ENCODE results near the gene PPFIA2.
A peak's percentile ranks its signal among the peaks of the same experiment; 100 is the strongest.

Gene PPFIA2

DNA sequence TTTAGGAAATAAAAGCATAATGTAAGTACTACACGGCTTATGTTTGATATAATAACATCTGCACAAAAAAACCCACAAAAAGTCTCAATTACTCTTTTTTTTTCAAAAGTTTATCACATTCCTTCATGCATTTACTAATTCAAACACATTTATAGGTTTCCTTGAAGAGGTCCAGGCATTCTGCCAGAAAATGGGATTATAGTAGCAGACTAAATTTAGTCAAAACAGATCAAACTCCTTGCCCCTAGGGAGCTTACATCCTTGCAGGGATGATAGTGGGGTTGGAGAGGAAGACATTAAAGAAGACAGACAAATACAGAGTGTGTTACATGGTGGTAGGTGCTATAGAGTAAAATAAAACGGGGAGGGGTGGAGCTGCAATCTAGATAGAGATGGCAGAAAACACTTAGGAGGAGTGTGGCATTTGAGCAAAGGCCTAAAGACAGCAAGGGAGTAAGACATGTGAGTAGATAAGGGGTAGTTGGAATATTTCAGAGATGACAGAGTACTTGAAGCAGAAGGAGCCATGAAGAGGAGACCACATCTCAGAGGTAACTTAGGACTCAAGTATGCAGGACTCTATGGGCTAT is 266.9 kb downstream of the PPFIA2 start:
- DNase-seq (ENCODE audit: low read depth, low spot score), result no peak
- H3K4me3 ChIP-seq (ENCODE audit: low read length), result no peak overlapping the region

DNA sequence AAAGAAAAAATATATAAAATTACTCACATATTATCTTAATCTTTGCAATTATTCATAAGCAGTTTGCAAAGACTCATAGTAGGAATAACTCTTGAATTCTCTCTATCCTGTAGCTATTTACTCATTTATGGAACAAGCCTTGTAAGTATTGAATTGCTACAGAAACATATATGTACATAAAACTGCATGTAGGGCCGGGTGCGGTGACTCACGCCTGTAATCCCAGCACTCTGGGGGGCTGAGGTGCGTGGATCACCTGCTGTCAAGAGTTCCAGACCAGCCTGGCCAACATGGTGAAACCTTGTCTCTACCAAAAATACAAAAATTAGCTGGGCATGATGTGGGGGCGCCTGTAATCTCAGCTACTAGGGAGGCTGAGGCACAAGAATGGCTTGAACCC is 286.2 kb downstream of the PPFIA2 start:
- H3K4me3 ChIP-seq (ENCODE audit: low read length), result no peak overlapping the region
- DNase-seq (ENCODE audit: low read depth, low spot score), result no peak

DNA sequence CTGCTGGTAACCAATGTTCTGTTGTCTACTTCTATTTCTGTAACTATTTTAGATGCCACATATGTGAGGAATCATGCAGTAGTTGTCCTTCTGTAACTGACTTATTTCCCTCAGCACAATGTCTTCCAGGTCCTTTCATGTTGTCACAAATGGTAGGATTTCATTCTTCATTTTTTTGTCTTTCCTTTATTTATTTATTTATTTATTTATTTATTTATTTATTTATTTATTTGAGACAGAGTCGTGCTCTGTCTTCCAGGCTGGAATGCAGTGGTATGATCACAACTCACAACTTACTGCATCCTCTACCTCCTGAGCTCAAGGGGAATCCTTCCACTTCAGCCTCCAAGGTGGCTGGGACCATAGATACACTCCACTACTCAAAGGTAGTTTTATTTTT is 288.2 kb downstream of the PPFIA2 start:
- DNase-seq (ENCODE audit: low read depth, low spot score), result no peak
- no peak overlapping the region for H3K4me3 ChIP-seq (ENCODE audit: low read length)

DNA sequence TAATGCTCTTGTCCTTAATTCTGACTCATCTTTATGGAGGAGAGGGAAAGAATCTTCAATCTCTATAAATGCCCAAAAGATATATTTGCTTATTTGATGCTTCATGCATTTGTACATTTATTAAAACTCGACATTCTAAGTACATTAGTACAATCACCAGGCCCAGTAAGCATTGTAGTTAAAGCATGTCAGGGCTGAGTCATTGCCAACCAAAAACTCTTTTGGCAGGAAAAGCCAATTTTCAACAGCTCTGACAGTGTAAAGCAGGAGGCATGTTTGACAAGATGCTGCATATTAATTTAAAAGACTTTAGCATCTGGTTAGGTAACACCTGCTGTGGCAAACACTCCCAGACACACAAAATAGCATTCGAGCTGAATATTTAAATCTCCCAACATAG is 290.9 kb downstream of the PPFIA2 start:
- H3K4me3 ChIP-seq (ENCODE audit: low read length), result no peak overlapping the region
- DNase-seq (ENCODE audit: low read depth, low spot score), result no peak

DNA sequence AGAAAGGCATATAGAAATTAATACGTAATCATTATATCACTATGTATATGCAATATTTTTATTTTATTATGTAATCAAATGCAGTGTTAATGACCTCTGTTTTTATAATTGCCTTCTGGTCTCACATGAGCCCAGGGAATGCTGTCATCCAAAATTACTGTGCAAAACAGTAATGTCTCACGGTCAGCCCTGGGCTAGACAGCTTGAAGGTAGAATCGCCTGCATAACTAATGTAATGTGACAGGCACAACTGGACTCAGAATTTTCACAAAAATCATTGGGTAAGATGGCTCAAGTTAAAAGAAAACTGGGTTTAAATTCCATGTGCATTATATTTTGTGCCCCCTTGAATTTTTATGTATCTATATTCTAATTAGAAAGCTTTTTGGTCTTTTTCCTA is 293.3 kb downstream of the PPFIA2 start:
- DNase-seq (ENCODE audit: low read depth, low spot score), result no peak
- no peak overlapping the region for H3K4me3 ChIP-seq (ENCODE audit: low read length)

DNA sequence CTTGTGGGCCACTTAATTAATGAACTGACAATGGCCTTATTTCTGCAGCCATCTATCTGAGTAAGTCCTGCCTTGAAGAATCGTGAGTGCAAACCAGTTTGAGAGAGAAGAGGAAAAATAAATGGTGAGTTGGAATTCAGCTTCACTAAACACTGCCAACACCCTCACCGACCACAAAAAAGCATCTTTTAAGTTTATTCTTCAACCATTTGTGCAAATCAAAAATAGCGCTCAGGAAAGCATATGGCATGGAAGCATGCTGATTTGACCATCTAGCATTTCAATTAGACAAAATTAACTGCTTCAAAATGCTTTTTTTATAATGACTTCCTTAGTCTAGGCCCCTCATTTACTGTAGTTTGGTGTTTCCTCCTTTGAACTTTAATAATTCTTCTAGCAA is 294.0 kb downstream of the PPFIA2 start:
- no peak for DNase-seq (ENCODE audit: low read depth, low spot score)
- H3K4me3 ChIP-seq (ENCODE audit: low read length), result no peak overlapping the region

DNA sequence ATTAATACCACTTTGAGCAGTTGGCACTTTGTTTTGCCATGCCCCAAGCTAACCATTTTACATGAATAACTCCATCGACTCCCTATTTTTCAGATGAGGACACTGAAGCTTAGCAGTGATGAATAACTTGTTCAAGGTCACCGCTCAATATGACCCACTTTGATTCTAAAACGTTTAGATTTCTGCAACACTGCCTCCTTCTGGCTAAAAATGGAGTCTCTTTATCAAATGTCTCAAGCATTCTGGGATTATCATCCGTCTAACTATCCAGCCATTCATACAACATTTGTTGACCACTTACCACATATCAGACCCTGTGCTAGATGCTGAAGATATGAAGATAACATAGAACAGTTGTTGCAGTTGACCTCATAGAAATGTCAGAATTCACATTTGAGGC is 298.0 kb downstream of the PPFIA2 start:
- no peak for DNase-seq (ENCODE audit: low read depth, low spot score)
- no peak overlapping the region for H3K4me3 ChIP-seq (ENCODE audit: low read length)

DNA sequence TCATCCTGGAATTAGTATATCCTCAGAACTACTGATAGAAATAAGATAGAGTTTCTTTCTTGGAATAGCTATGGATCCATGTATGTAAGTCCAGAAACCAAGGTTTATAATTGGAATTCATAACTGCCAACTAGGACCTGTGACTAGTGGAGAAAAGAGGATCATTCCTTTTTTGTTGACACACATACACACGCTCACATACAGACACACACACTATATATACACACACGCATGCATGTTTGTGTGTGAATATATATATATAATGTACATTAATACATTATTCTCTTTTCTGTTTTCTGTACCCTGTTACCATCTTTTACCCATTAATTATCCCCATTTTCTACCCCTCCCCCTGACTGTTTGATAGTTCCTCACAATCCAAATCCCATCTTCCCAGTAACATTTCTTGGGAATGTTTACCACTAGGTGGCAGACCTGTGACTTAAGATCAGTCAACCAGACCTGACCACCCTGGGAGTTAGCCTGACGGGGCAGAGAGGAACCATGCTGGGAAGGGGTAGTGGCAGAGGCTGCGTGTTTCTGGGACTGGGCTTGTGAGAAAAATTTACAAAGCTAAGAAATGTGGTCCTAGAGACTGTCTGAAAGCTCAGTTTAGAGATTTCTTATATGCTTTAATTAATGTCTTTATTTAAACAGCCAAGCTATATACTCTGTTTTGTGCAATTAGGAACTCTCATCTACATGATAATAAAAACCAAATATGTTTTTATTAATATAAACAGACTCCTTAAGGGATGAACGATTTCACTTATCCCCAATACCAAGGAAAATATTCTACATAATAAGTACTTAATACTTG is 308.0 kb downstream of the PPFIA2 start:
- peak; percentile 18 for DNase-seq (ENCODE audit: low read depth, low spot score)
- H3K4me3 ChIP-seq (ENCODE audit: low read length), result no peak overlapping the region

DNA sequence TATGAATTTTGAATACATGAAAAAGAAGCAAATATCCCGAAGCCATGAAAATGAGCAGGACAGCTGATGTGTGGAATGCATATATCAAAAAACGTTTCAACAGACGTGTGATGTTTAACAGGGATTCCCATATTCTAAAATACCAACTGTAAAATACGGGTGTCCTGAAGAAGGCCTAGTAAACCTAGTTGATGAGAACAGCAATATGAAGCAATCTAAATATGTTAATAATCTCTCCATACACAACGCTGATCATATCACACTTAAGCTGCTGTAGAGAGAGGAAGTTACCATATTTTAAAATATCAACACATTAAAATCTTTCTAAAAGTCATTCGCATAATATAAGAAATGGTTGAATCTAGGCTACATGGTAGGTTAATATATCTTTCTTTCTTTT is 317.5 kb downstream of the PPFIA2 start:
- no peak for DNase-seq (ENCODE audit: low read depth, low spot score)
- no peak overlapping the region for H3K4me3 ChIP-seq (ENCODE audit: low read length)

DNA sequence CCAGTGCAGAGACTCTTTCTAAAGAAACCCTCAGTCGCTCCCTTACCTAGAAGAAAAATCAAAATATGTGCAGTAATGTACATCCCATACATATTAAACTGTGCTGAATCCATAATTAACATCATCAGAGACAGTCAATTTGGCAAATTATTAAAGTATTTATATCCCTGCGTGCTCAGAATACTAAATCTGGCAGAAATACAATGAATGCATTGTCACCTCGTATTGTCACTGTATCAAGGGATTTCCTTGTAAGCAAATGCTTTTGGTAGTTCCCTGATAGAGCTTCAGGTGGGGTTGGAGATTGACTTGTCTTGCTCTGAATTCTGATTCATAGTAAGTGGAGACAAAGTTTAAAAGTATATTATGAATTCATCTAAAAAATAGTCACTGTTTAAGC is 319.1 kb downstream of the PPFIA2 start:
- no peak overlapping the region for H3K4me3 ChIP-seq (ENCODE audit: low read length)
- no peak for DNase-seq (ENCODE audit: low read depth, low spot score)

DNA sequence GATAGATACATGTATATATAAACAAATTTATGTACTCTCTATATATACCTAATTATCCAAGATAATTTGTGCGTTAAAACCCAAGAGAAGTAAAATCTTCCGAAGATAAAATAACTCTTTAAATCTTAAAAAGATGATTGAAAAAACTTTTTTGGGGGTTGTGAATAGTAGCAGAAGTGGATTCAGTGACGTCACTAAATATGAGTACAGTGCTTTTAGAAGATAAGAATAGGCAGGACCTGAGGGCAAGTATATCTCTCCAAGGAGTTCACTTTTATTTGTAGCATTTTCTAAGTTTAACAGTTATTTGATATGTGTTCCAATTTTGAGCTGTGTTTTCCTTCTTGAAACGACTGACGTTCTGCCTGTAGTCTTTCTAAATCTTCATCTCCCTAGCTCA is 319.8 kb downstream of the PPFIA2 start:
- DNase-seq (ENCODE audit: low read depth, low spot score), result no peak
- H3K4me3 ChIP-seq (ENCODE audit: low read length), result no peak overlapping the region

DNA sequence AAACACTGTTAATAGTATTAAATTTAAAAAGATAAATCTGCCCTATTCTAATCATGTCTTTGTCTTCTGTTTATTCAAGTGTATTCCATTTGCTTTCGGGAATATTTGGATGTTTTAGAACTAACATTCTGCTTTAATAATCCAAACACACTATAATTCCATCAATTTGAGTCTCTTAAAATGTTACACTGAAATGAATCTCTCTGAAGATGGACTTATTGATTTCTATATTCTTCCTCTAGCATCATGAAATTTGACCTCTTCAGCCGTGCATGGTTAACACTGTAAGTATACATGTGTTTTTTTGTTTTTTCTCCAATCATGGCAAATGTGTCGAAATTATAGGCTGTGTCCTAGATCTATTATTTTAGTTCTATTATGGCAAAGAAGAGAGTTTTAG is 342.1 kb downstream of the PPFIA2 start:
- H3K4me3 ChIP-seq (ENCODE audit: low read length), result no peak overlapping the region
- DNase-seq (ENCODE audit: low read depth, low spot score), result no peak

DNA sequence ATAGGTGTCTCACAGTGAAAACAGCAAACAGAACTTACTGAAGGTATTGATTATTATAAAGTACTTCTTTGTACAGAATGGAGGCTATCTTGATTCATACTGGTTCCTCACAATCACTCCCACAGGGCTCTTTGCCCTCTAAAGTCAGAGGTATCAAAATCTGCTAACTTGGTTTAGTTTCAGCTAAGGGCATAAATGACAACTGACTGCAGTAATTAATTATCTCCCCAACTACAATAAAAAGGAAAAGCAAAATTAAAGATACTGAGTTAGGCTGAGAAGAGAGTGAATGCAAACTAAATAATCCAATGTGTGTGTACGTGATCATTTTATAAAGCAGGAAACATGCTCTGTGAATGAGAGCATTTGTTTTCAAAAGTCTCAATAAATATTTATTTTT is 342.6 kb downstream of the PPFIA2 start:
- DNase-seq (ENCODE audit: low read depth, low spot score), result no peak

DNA sequence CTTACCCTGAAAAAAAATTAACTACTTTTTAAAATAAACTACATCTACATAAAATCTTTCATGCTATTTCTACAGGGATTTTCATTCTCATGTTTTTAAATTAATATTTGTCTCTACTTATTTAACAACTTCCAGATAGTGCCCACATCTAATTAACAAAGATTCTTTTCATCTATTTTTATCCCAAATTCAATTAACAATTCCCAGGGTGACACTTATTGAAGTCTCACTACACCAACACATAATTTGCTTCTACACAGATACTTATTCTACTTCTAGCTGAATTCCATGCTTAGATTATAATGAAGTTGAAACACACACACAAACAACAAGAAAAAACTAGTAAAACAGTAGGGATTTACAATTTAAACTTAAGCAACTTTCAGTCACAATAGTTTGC is 344.7 kb downstream of the PPFIA2 start:
- no peak overlapping the region for H3K4me3 ChIP-seq (ENCODE audit: low read length)
- DNase-seq (ENCODE audit: low read depth, low spot score), result no peak

More for the DNA sequence above, 342.6 kb downstream of the PPFIA2 start:
- H3K4me3 ChIP-seq (ENCODE audit: low read length), result no peak overlapping the region

DNA sequence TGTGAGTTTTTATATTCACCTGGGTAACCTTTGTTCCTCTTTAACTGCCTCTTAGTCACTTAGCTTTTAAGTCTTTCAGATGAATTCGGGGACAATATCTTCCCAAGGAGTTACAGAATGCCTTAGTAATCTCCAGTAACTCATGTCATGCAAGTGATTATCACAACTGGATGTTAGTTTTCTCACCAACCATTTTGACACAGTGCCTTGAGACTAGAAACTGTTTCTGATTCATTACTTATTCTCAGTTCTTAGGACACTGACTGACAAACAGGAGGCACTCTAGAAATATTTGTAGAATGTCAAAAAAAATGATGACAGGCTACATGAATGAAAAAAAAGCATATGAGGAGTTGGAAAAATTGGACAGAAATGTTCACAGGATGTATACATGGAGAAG is 346.2 kb downstream of the PPFIA2 start:
- no peak overlapping the region for H3K4me3 ChIP-seq (ENCODE audit: low read length)
- DNase-seq (ENCODE audit: low read depth, low spot score), result no peak

DNA sequence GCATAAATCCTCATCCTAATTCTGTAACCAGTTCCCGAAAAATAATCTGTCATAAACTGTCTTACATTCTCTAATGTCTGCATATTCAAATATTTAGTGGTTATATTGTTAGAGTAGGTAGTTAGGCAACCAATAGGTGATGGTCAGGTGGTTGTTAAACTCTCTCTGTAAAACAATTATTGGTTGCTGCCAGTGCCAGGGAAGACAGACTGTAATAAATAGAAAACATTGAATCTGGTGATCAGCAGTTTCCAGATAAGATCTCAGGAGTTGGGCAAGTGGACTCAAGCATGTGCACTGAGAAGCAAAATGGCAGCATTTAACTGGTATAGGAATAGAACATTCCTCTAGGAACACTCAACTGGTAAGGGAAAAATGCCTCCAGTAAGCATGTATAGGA is 355.8 kb downstream of the PPFIA2 start:
- DNase-seq (ENCODE audit: low read depth, low spot score), result no peak
- H3K4me3 ChIP-seq (ENCODE audit: low read length), result no peak overlapping the region

DNA sequence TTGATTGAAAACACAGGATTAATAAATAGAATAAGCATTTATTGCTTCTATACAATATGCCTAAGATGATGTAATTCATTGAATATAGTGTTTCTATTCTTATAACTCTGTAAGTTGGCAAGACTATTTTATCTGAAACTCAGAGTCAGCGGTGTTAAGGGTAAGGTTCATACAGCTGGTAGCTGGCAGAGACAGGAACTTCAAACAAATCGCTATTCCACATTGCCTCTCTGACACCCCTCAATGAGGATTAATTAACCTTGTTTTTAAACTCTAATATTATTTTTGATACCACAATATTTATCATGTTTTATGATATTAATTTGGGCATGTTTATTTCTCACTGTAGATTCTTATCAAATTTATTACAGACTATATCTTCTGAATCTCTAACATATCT is 357.9 kb downstream of the PPFIA2 start:
- DNase-seq (ENCODE audit: low read depth, low spot score), result no peak
- no peak overlapping the region for H3K4me3 ChIP-seq (ENCODE audit: low read length)

DNA sequence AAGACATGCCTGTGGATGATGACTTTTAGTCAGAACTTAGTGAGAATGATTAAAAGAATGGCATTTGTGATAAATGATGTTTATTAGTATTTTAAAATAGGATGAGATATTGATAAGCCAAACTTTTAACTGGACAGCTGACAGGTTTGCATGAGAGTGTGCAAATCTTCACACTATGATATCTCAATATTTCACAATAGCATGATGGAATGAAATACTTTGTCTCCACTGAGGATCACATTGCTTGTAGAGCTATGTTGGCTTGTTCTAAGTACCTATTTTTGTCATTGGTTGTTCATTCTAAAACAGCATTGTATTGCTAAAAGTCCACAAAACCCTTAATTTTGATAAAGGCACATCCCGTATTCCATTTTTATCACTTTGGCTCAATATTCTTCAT is 359.1 kb downstream of the PPFIA2 start:
- DNase-seq (ENCODE audit: low read depth, low spot score), result no peak

DNA sequence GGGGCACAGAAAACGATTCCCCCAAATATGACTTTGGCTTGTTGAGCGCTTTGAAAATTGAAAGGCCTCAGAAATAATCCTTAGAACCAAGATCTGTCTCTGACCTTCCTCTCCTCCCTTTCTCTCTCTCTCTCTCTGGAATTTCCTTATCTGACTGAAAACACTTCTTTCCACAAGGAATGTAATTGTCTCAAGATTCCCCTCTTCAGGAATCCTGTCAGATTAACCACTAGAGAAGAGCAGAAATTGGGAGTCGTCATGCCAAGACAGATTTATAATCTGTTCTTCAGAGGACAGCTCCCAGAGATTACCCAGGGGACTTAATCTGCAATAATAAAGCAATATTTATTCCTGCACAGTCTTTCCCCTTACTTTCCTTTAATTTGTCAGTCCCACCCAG is 363.7 kb downstream of the PPFIA2 start:
- no peak overlapping the region for H3K4me3 ChIP-seq (ENCODE audit: low read length)
- DNase-seq (ENCODE audit: low read depth, low spot score), result no peak

More for the DNA sequence above, 359.1 kb downstream of the PPFIA2 start:
- H3K4me3 ChIP-seq (ENCODE audit: low read length), result no peak overlapping the region

DNA sequence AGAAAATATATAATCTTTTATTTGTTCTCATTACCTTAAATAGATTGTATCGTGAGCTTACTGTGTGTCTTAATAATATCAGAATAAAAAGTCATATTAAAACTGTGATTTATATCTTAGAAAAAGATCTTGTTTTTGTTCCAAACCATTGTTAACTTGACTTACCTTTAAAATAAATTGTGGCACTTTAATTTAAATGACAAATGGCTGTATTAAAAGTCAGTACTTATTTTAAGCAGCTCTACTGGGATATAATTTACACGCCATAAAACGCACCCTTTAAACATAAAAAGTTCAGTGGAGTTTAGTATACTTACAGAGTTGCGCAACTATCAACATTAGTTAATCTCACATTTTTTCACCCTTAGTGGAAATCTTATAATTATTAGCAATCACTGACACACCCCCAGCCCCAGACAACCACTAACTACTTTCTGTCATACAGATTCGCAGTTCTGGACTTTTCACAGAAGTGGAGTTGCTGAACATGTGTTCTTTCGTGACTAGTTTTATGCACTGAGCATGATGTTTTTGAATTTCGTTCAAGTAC is 369.5 kb downstream of the PPFIA2 start:
- DNase-seq (ENCODE audit: low read depth, low spot score), result no peak
- no peak overlapping the region for H3K4me3 ChIP-seq (ENCODE audit: low read length)

DNA sequence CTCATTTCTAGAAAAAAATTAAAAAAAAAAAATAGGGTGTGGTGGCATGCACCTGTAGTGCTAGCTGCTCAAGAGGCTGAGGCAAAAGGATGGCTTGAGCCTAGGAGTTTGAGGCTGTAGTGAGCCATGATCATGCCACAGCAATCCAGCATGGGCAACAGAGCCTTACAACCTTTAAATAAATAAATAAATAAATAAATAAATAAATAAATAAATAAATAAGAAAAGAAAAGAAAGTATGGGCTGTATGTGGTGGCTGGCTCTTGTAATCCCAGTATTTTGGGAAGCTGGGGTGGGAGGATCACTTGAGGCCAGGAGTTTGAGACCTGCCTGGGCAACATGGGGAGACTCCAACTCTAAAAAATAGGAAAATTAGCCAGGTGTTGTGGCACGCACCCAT is 373.0 kb downstream of the PPFIA2 start:
- no peak for DNase-seq (ENCODE audit: low read depth, low spot score)
- no peak overlapping the region for H3K4me3 ChIP-seq (ENCODE audit: low read length)
